Activated naive CD4-positive, alpha-beta T cell treated with anti-CD3 and anti-CD28 coated beads, Interleukin-2, amount 50 U/mL, for 72 hours (primary cell): ENCODE measurements around the gene RAB17. TPM values are rescaled to one million over a fixed set of nuclear protein-coding genes. Genes with fewer than 3 reads are reported as not detected.

ENCODE experiments used
- ATAC-seq, 2 donors: fragments of 150-1000 bp; cut with Tn5 transposase; 2 replicates each; pipeline ENCODE4 v1.10.0; 2021; ENCODE audit warnings: mild to moderate bottlenecking in 2 of 2, moderate library complexity in 2 of 2
- DNase-seq, 2 donors: peaks; one replicate each; pipeline ENCODE4 v3.0.0; 2021 to 2022; ENCODE audit warnings: low spot score in 2 of 2
- H3K27ac Mint-ChIP-seq, 2 donors: one replicate each; pipeline ENCODE4 v1.8.0; 2022; ENCODE audit warnings: mild to moderate bottlenecking in 2 of 2, mixed read lengths in 2 of 2
- H3K36me3 Mint-ChIP-seq, 2 donors: one replicate each; pipeline ENCODE4 v1.8.0; 2022; ENCODE audit warnings: mixed read lengths in 2 of 2
- H3K9me3 Mint-ChIP-seq, 2 donors: one replicate each; pipeline ENCODE4 v1.8.0; 2022; ENCODE audit warnings: mixed read lengths in 2 of 2
- total RNA-seq, 2 donors: library from RNA; stranded (reverse); gene quantifications; one replicate each; pipeline ENCODE4 v1.2.3, GENCODE V29; 2022

The RAB17 gene
- total RNA-seq, 2 donors from 2014 or later: 0.88 TPM; not detected in 1

GRCh38 chr2:237593596-237594320, 3.2 kb upstream of the RAB17 start:
- ATAC-seq: no peak

DNA sequence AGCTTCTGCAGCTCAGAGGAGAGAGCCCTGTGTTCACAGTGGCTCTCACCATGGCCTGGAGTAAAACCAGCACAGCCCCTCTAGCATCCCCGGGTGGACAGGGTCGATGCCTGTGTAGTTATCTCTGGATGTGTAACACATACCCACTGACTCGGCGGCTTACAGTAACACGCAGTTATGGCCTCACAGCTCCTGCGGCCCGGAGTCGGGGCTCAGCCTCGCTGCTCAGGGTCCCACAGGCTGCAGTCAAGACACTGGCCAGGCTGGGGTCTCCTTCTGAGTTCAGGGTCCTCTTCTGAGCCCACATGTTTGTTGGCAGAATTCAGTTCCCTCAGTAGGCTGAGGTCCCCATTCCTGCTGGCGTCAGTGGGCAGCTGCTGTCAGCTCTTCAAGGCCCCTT, 2.5 kb upstream of the RAB17 start:
- ATAC-seq: no peak
- DNase-seq: no peak
- Mint-ChIP-seq H3K36me3 (no peaks in the 10 kb centered on the region), H3K9me3 (no peaks in the 10 kb centered on the region), H3K27ac (no peak overlapping the region)

More at GRCh38 chr2:237593596-237594320, 3.2 kb upstream of the RAB17 start:
- Mint-ChIP-seq H3K27ac (no peak overlapping the region), H3K9me3 (no peaks in the 10 kb centered on the region), H3K36me3 (no peaks in the 10 kb centered on the region)
- no peak for DNase-seq

DNA sequence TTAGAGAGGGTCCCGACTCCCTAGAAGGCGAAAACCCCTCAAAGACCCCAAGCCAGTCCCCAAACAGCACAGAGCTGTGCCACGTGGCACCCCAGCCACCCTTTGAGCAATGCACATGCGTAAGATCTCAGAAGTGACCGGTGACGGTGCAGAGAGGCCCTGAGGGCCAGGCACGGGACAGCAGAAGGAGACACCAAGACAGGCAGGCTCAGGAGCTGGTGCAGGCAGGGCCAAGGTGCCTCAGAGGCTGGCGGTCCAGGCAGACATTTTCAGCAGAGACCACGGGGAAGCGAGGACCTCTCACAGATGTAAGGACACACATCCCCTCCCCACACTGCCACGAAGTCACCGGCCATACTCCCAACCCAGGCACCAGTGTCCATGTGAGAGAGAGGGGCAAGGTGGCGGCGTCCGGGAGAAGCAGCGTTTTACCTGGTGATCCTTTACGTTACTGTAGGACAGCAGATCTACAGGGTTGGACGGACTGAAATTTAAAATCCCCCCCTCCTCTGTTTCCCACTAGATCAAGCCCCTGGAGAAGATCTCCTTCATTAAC, 2.0 kb upstream of the RAB17 start:
- ATAC-seq (no peak), DNase-seq (no peak)
- no peaks in the 10 kb centered on the region for H3K36me3 Mint-ChIP-seq
- H3K9me3 Mint-ChIP-seq: no peaks in the 10 kb centered on the region
- no peak overlapping the region for H3K27ac Mint-ChIP-seq

DNA sequence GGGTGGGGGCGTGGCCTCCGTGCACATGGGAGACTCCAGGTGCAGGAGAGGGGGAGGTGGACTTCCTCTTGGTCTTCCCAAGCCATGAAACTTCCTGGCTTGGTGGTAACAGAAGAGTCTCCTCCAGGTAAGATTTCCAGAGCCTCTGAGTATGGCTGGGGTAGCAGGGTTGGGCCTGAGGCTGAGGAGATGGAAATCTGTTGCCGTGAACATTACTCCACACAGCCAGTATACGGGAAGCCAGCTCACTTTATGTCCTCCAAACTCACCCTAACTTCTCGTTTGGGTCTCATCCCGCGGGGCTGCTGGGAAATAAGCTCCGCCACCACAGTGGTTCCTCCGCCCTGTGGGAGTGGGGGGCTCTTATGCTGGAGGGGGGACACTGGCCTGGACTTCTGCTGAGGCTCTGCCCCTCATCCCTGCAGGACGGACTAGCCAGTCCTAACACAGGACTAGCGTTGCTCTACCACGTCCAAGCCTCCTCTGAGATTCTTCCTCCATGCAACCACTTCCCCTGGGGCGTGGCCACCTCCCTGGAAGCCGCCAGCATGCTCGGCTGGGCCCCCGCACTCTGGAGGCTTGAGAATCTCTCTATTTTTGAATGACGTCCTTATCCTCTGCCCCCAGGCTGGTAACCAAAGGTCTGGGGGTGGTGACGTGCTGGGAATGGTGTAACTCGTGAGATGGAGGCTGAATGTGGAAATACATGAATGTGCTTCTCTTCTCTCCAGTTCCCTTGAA, 777 bp upstream of the RAB17 start:
- Mint-ChIP-seq H3K27ac (peak overlapping the region in 1 of 2 donors; percentile 16), H3K36me3 (no peaks in the 10 kb centered on the region), H3K9me3 (no peaks in the 10 kb centered on the region)
- peak in 1 of 2 donors; percentile 29 for ATAC-seq
- DNase-seq: no peak

- no peaks in the 10 kb centered on the region for H3K9me3 Mint-ChIP-seq
- ATAC-seq (no peak), DNase-seq (no peak)
- H3K27ac Mint-ChIP-seq: no peak overlapping the region
- H3K36me3 Mint-ChIP-seq: no peaks in the 10 kb centered on the region
Measured at GRCh38 chr2:237588044-237588696, 2.4 kb downstream of the RAB17 start.

DNA sequence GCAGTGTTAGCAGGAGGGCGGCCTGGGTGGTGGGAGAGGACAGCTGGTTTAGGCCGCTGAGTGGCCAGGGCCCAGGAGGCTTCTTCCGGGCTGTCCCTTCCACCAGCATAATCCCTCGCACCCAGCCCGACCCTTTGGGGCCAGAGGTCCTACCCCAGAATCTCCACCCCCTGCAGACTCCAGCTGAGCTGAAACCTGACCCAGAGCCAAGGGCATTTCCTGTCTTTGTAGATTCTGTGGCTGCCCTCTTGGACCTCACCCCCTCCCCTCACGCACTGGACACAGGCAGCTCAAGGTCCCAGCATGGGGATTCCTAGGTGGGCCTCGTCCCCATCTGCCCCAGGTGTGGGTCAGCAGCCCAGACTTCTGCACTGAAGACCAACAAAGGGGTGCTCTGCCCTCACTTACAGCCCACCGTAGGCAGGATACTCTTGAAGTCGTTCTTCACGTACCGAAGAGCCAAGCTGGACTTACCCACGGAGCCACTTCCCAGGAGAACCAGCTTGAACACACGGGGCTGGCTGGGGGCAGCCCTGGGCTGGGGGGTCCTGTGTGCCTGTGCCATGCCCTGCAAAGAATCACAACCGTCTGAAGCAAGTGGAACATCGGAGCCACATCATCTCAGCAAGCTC, 4.8 kb downstream of the RAB17 start:
- ATAC-seq (no peak), DNase-seq (no peak)
- Mint-ChIP-seq H3K27ac (no peak overlapping the region), H3K9me3 (no peaks in the 10 kb centered on the region), H3K36me3 (no peaks in the 10 kb centered on the region)

DNA sequence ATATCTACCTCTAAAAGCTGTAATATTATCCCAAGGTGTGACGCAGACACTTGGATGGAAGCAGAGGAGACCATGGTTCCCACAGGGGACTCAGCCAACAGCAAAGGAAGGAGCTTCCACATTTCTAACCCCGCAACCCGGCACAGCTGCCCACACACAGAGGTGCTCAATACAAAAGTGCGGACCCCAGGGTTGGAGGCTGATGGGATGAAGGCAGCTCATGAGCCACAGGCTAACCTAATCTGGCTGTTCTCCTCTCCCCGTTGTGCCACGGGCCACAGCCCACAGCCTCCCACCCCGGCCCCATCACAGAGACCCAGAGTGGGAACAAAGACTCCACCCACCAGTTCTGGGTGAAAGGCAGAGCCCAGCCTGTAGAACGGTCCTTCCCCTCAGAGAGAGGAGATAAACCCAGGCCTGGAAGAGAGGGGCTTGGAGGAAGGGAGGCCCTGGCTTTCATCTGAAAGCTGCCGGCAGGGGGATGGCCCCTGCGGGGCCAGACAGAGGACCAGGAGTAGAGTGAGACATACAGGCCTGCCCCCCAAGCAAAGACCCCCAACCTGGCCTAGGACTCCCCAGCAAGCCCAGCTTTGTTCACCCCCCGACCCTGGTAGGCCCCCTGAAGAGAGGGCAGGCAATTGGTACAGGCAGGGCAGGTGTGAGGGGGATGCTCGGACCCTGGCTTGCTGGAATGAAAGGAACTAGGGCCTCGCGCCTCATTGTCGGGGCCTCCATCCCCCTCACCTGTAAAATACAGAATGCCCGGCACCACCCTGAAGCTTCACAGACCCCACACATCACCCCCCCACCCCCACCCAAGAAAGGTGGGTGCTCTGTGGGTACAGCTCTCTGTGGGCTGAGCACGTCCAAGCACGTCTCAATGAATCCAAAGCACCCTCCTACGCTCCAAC, 6.9 kb downstream of the RAB17 start:
- H3K9me3 Mint-ChIP-seq: no peaks in the 10 kb centered on the region
- no peaks in the 10 kb centered on the region for H3K36me3 Mint-ChIP-seq
- ATAC-seq (no peak), DNase-seq (no peak)
- peak overlapping the region in 1 of 2 donors; percentile 32 for H3K27ac Mint-ChIP-seq

DNA sequence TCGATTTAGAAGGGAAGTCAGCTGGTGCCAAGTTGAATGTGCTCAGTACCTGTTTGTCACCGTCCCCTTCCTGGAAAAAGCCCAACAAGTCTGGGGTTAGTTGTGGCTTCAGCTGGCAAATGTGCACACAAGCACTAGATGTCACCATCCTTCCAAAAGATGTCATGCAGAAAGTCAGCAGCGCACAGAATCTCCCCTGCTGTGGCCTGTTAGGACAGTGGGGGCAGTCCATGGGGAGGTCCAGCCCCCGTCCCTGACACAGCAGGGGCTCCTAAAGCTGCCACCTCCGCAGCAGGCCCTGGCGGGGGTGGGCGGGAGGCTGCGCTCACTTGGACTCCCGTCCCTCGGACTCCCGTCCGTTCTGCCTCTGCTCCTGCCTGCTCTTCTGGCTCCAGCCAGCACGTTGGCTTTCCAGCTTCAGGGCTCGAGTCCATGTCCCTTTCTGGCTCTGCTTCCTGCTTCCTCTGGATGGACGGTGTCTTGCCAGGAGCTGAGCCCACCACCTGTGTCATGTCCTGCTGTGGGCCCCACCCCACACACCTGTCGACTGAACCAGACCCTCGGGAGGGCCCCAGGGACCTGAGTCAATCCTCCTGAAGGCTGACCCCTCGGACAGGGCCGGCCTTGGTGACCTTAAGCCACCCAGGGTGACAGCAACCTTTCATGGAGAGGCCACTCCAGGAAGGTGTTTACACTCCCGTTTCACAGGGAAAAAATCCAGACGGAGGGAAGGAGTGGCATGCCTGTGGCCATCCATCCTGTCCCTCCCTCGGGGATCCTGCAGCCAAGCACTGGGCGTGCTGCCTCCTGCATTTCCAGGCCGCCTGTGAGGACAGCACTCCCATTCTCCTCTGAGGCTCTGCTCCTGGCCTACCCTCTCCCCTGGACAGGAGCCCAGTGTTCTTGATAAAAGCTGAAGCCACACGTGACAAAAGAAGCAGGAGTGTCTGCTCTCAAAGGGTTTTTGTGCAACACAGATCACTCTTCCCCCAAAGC, 8.5 kb downstream of the RAB17 start:
- no peaks in the 10 kb centered on the region for H3K9me3 Mint-ChIP-seq
- no peaks in the 10 kb centered on the region for H3K36me3 Mint-ChIP-seq
- DNase-seq: peak in 1 of 2 donors; percentile 48
- H3K27ac Mint-ChIP-seq: peak overlapping the region in 1 of 2 donors; percentile 68
- peak; percentile 95 to 97 for ATAC-seq

DNA sequence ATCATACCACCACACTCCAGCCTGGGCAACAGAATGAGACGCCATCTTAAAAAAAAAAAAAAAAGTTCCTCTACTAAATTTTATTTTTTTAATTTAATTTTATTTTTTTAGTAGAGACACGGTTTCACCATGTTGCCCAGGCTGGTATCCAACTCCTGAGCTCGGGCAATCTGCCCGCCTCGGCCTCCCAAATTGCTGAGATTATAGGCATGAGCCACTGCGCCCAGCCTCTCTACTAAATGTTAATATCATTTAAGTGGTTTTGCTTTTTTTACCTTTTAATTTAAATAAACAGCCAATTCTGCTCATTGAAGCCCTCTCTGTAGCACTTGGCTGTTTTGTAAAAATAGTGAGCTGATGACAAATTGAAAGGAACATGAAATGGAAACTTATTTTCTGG, 9.2 kb downstream of the RAB17 start:
- ATAC-seq: no peak
- DNase-seq: no peak
- Mint-ChIP-seq H3K9me3 (no peaks in the 10 kb centered on the region), H3K27ac (peak overlapping the region in 1 of 2 donors; percentile 36), H3K36me3 (no peaks in the 10 kb centered on the region)

- Mint-ChIP-seq H3K36me3 (no peaks in the 10 kb centered on the region), H3K27ac (no peak overlapping the region), H3K9me3 (no peaks in the 10 kb centered on the region)
- DNase-seq (no peak), ATAC-seq (no peak)
Measured at GRCh38 chr2:237577956-237578870, 12.3 kb downstream of the RAB17 start.

- ATAC-seq (no peak), DNase-seq (no peak)
- H3K9me3 Mint-ChIP-seq: no peaks in the 10 kb centered on the region
- no peak overlapping the region for H3K27ac Mint-ChIP-seq
- H3K36me3 Mint-ChIP-seq: no peaks in the 10 kb centered on the region
Measured at GRCh38 chr2:237577458-237577857, 13.1 kb downstream of the RAB17 start.

- DNase-seq (no peak), ATAC-seq (no peak)
- Mint-ChIP-seq H3K9me3 (no peaks in the 10 kb centered on the region), H3K36me3 (no peaks in the 10 kb centered on the region), H3K27ac (no peak overlapping the region)
Measured at GRCh38 chr2:237576974-237577373, 13.6 kb downstream of the RAB17 start.

GRCh38 chr2:237575869-237576862, 14.4 kb downstream of the RAB17 start:
- ATAC-seq (no peak), DNase-seq (no peak)
- Mint-ChIP-seq H3K27ac (no peak overlapping the region), H3K9me3 (no peaks in the 10 kb centered on the region), H3K36me3 (no peaks in the 10 kb centered on the region)
